Measurements from ENCODE around the gene SLC39A12. TPM values are rescaled to one million over a fixed set of nuclear protein-coding genes. Genes with fewer than 3 reads are reported as not detected.

The SLC39A12 gene
- total RNA-seq: not detected
- total RNA-seq (2013): not detected

- intact Hi-C loops (cut with micrococcal nuclease): no loop called here
- Mint-ChIP-seq H3K27ac (no peak within 1 kb of the TSS), H3K36me3 (no peaks in the 10 kb centered on the region), H3K4me3 (no peak within 1 kb of the TSS), H3K9me3 (peaks cover 0 to 2% of the 10 kb centered on the region in 2 donors), H3K4me1 (no peaks in the 10 kb centered on the region), H3K27me3 (ENCODE audit: low read depth in 2 of 2) (no peaks in the 10 kb centered on the region)
- ATAC-seq (no peak), DNase-seq (no peak)
- H3K9me3 ChIP-seq (ENCODE audit: control insufficient read depth, insufficient read depth, low read length): no peaks in the 10 kb centered on the region
- no peak within 1 kb of the TSS for H3K4me3 ChIP-seq (ENCODE audit: low read length)
- H3K27me3 ChIP-seq (ENCODE audit: control insufficient read depth, insufficient read depth, low read length): no peaks in the 10 kb centered on the region
- TF ChIP-seq CTCF (IDR thresholded peaks at IDR 0.05): no peak
- H3K27ac ChIP-seq (ENCODE audit: low read length): no peak within 1 kb of the TSS
- 67% methylated on average over 1 of the region's 3 CpGs for whole genome bisulfite sequencing (ENCODE audit: insufficient coverage)
- H3K4me1 ChIP-seq (ENCODE audit: control insufficient read depth, insufficient read depth, low read length): no peaks in the 10 kb centered on the region
- no peaks in the 10 kb centered on the region for H3K36me3 ChIP-seq (ENCODE audit: control insufficient read depth, insufficient read depth, low read length)
Measured at GRCh38 chr10:17951868-17952371, at the start of gene SLC39A12. TSS of gene SLC39A12 (plus strand) at chr10:17951918. CDS start at chr10:17953277, 1,359 bp downstream.

DNA sequence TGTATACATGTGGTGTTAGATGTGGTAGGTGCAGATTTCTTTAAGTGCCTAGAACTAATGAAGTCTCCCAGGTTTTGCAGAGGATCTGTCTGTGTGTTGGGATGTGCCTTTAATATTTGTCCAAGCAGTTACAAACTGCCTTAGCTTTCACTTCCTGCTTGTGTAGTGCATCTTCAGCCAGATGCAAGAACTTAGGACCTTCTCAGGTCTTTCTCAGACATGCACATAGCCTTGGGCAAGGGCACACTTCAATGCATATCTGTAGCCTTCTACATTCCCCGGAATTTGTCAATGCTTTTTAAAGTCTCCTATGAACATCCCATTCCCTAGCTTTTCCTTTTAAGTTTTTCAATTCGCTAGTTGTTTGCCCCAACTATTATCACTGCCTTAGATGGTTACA, 47.2 kb upstream of the SLC39A12 start:
- Mint-ChIP-seq H3K4me3 (no peak overlapping the region), H3K4me1 (no peaks in the 10 kb centered on the region), H3K9me3 (no peaks in the 10 kb centered on the region), H3K36me3 (no peaks in the 10 kb centered on the region), H3K27ac (no peak overlapping the region), H3K27me3 (ENCODE audit: low read depth in 2 of 2) (peaks cover 13 to 21% of the 10 kb centered on the region in 2 donors)
- no peaks in the 10 kb centered on the region for H3K9me3 ChIP-seq (ENCODE audit: control insufficient read depth, insufficient read depth, low read length)
- H3K4me1 ChIP-seq (ENCODE audit: control insufficient read depth, insufficient read depth, low read length): no peaks in the 10 kb centered on the region
- ATAC-seq (no peak), DNase-seq (no peak)
- intact Hi-C loops (cut with micrococcal nuclease): no loop called here
- no peak for TF ChIP-seq CTCF (IDR thresholded peaks at IDR 0.05)
- H3K27ac ChIP-seq (ENCODE audit: low read length): no peak overlapping the region
- 98% methylated on average over 2 of the region's 2 CpGs for WGBS (ENCODE audit: insufficient coverage)
- no peak overlapping the region for H3K4me3 ChIP-seq (ENCODE audit: low read length)
- no peaks in the 10 kb centered on the region for H3K27me3 ChIP-seq (ENCODE audit: control insufficient read depth, insufficient read depth, low read length)
- no peaks in the 10 kb centered on the region for H3K36me3 ChIP-seq (ENCODE audit: control insufficient read depth, insufficient read depth, low read length)

GRCh38 chr10:17905491-17905890, 46.2 kb upstream of the SLC39A12 start:
- Mint-ChIP-seq H3K4me1 (no peaks in the 10 kb centered on the region), H3K9me3 (no peaks in the 10 kb centered on the region), H3K27ac (no peak overlapping the region), H3K4me3 (no peak overlapping the region), H3K27me3 (ENCODE audit: low read depth in 2 of 2) (peaks cover 13 to 21% of the 10 kb centered on the region in 2 donors), H3K36me3 (no peaks in the 10 kb centered on the region)
- no peaks in the 10 kb centered on the region for H3K9me3 ChIP-seq (ENCODE audit: control insufficient read depth, insufficient read depth, low read length)
- ATAC-seq: no peak
- H3K4me3 ChIP-seq (ENCODE audit: low read length): no peak overlapping the region
- H3K36me3 ChIP-seq (ENCODE audit: control insufficient read depth, insufficient read depth, low read length): no peaks in the 10 kb centered on the region
- no peaks in the 10 kb centered on the region for H3K27me3 ChIP-seq (ENCODE audit: control insufficient read depth, insufficient read depth, low read length)
- DNase-seq: no peak
- no peak overlapping the region for H3K27ac ChIP-seq (ENCODE audit: low read length)
- TF ChIP-seq CTCF (IDR thresholded peaks at IDR 0.05): no peak
- H3K4me1 ChIP-seq (ENCODE audit: control insufficient read depth, insufficient read depth, low read length): no peaks in the 10 kb centered on the region
- WGBS (ENCODE audit: insufficient coverage): 97% methylated on average over 2 of the region's 3 CpGs
- intact Hi-C loops (cut with micrococcal nuclease): no loop called here

DNA sequence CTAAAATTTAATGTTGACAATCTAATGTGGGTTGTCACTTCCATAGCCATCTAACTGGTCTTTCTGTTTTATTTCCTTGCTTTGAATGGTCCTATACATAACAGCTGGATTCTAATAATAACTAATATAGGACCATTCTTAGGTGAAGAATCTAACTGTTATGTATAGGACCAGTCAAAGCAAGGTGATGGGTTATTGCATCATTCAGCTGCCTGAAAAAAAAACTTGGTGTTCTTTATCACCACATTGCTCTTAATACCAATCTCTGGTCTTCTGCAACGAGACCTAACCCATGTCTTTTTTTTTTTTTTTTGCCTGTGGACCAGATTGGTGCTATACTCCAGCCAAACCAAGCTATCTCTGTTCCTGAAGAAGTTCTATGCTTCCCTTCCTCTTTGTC, 45.7 kb upstream of the SLC39A12 start:
- no peaks in the 10 kb centered on the region for H3K9me3 Mint-ChIP-seq
- peaks cover 13 to 21% of the 10 kb centered on the region in 2 donors for H3K27me3 Mint-ChIP-seq (ENCODE audit: low read depth in 2 of 2)
- H3K4me1 ChIP-seq (ENCODE audit: control insufficient read depth, insufficient read depth, low read length): no peaks in the 10 kb centered on the region
- H3K9me3 ChIP-seq (ENCODE audit: control insufficient read depth, insufficient read depth, low read length): no peaks in the 10 kb centered on the region
- intact Hi-C loops (cut with micrococcal nuclease): no loop called here
- no peak for DNase-seq
- TF ChIP-seq CTCF (IDR thresholded peaks at IDR 0.05): no peak
- ATAC-seq: no peak
- H3K4me1 Mint-ChIP-seq: no peaks in the 10 kb centered on the region
- no peaks in the 10 kb centered on the region for H3K27me3 ChIP-seq (ENCODE audit: control insufficient read depth, insufficient read depth, low read length)
- no peak overlapping the region for H3K4me3 Mint-ChIP-seq
- no peak overlapping the region for H3K27ac Mint-ChIP-seq
- H3K36me3 Mint-ChIP-seq: no peaks in the 10 kb centered on the region
- H3K27ac ChIP-seq (ENCODE audit: low read length): no peak overlapping the region
- H3K4me3 ChIP-seq (ENCODE audit: low read length): no peak overlapping the region
- 78% methylated on average over 1 of the region's 1 CpG for WGBS (ENCODE audit: insufficient coverage)
- H3K36me3 ChIP-seq (ENCODE audit: control insufficient read depth, insufficient read depth, low read length): no peaks in the 10 kb centered on the region

Data from natural killer cell (primary cell).